WTC11 (cell line): ENCODE measurements around the gene PLEKHH3.

Experiments
- CREB1 ChIP-seq: sonication (generic); formaldehyde crosslinking; IDR thresholded peaks from 2 replicates; pipeline ENCODE4 v1.8.0; 2023; ENCODE audit warnings: mild to moderate bottlenecking, missing genetic modification reagents
- CTCF ChIP-seq: fragments of 200-600 bp; IDR thresholded peaks from 2 replicates; pipeline ENCODE4 v1.8.0; 2022; ENCODE audit warnings: antibody characterized with exemption
- FOXJ3 ChIP-seq: sonication (generic); formaldehyde crosslinking; IDR thresholded peaks from 2 replicates; pipeline ENCODE4 v1.9.0; 2021; ENCODE audit warnings: missing genetic modification reagents, mild to moderate bottlenecking, borderline replicate concordance
- MYBL2 ChIP-seq: sonication (generic); formaldehyde crosslinking; IDR thresholded peaks from 2 replicates; pipeline ENCODE4 v1.8.1; 2023; ENCODE audit warnings: mild to moderate bottlenecking, moderate library complexity, missing genetic modification reagents
- NFE2L1 ChIP-seq: sonication (generic); formaldehyde crosslinking; IDR thresholded peaks from 2 replicates; pipeline ENCODE4 v1.8.1; 2023; ENCODE audit warnings: missing genetic modification reagents
- TEAD4 ChIP-seq: sonication (generic); formaldehyde crosslinking; IDR thresholded peaks from 2 replicates; pipeline ENCODE4 v1.8.0; 2022; ENCODE audit warnings: mild to moderate bottlenecking, missing genetic modification reagents
- USF1 ChIP-seq: sonication (generic); formaldehyde crosslinking; IDR thresholded peaks from 2 replicates; pipeline ENCODE4 v1.8.0; 2022; ENCODE audit warnings: mild to moderate bottlenecking, missing genetic modification reagents
- ZNF317 ChIP-seq: sonication (generic); formaldehyde crosslinking; IDR thresholded peaks from 2 replicates; pipeline ENCODE4 v1.8.1; 2023; ENCODE audit warnings: low read depth, mild to moderate bottlenecking, moderate library complexity, missing genetic modification reagents, borderline replicate concordance

- TF ChIP-seq MYBL2 (CRISPR knock-in tag) (no peak), NFE2L1 (CRISPR knock-in tag) (no peak), CTCF (peak; percentile 52), TEAD4 (no peak), CREB1 (CRISPR knock-in tag) (no peak), FOXJ3 (no peak), USF1 (CRISPR knock-in tag) (no peak), ZNF317 (CRISPR knock-in tag) (no peak)
Observed at GRCh38 chr17:42673885-42674754, 2.7 kb downstream of the PLEKHH3 start.
